HepG2 (cell line): ENCODE results near the gene EEF2. TPM values are rescaled to one million over a fixed set of nuclear protein-coding genes. Genes with fewer than 3 reads are reported as not detected.

Source experiments
- FOSL2 ChIP-seq: sonication (generic); formaldehyde crosslinking; IDR thresholded peaks from 2 replicates; pipeline ENCODE4 v1.4.0; 2020; ENCODE audit warnings: missing genetic modification reagents
- HMGA1 ChIP-seq: sonication (generic); formaldehyde crosslinking; conservative IDR thresholded peaks from 2 replicates; pipeline ENCODE4 v1.4.0; 2020; ENCODE audit warnings: missing genetic modification reagents
- MIXL1 ChIP-seq: IDR thresholded peaks from 2 replicates; pipeline ENCODE4 v1.6.1; 2016
- MYNN ChIP-seq: sonication (generic); formaldehyde crosslinking; IDR thresholded peaks from 2 replicates; pipeline ENCODE4 v1.4.0; 2020; ENCODE audit warnings: mild to moderate bottlenecking, low read depth, missing genetic modification reagents
- SALL2 ChIP-seq: sonication (generic); formaldehyde crosslinking; IDR thresholded peaks from 2 replicates; pipeline ENCODE4 v1.8.1; 2023; ENCODE audit warnings: mild to moderate bottlenecking, missing genetic modification reagents, inconsistent platforms
- SP1 ChIP-seq, 2 experiments: fragments of 450-650 bp in 1 of 2; sonication (generic) in 1 of 2; formaldehyde crosslinking in 1 of 2; IDR thresholded peaks; 2 replicates each; pipeline versions ENCODE4 v1.4.0 to v1.6.1; 2016 to 2020; ENCODE audit warnings: missing genetic modification reagents in 1 of 2
- STAT5B ChIP-seq: sonication (generic); formaldehyde crosslinking; IDR thresholded peaks from 2 replicates; pipeline ENCODE4 v1.4.0; 2020; ENCODE audit warnings: missing genetic modification reagents
- ZNF530 ChIP-seq: sonication (generic); formaldehyde crosslinking; IDR thresholded peaks from 2 replicates; pipeline ENCODE4 v1.5.0; 2020; ENCODE audit warnings: low read depth, mild to moderate bottlenecking, missing genetic modification reagents
- ZNF546 ChIP-seq: sonication (generic); formaldehyde crosslinking; conservative IDR thresholded peaks from 2 replicates; pipeline ENCODE4 v1.8.1; 2023; ENCODE audit warnings: mild to moderate bottlenecking, missing genetic modification reagents
- ZNF629 ChIP-seq: sonication (generic); formaldehyde crosslinking; conservative IDR thresholded peaks from 2 replicates; pipeline ENCODE4 v1.5.0; 2020; ENCODE audit warnings: missing genetic modification reagents
- ZNF652 ChIP-seq: IDR thresholded peaks from 2 replicates; pipeline ENCODE4 v1.6.1; 2016; ENCODE audit warnings: low read depth, borderline replicate concordance
- ZNF737 ChIP-seq: sonication (generic); formaldehyde crosslinking; IDR thresholded peaks from 2 replicates; pipeline ENCODE4 v1.5.0; 2020; ENCODE audit warnings: missing genetic modification reagents, mild to moderate bottlenecking, borderline replicate concordance
- ZNF883 ChIP-seq: sonication (generic); formaldehyde crosslinking; IDR thresholded peaks from 2 replicates; pipeline ENCODE4 v1.5.1; 2020; ENCODE audit warnings: mild to moderate bottlenecking, missing genetic modification reagents; ENCODE audit errors: not compliant biosample characterization
- polyA plus RNA-seq, 8 experiments: library from polyadenylated mRNA; depleted of rRNA in 3 of 8; stranded (reverse) in 7 of 8; unstranded in 1 of 8; fragments of >200 nt; fragmentation: Illumina TruSeq in 4 of 8; extraction: Trizol in 4 of 8; gene quantifications; 2 replicates each; pipeline versions ENCODE4 v1.2.1 to v1.2.3, GENCODE V29; 2011 to 2016; ENCODE audit warnings: low read depth in 4 of 8, missing spikeins in 1 of 8, mixed read lengths in 1 of 8; ENCODE audit not compliant: insufficient read depth in 1 of 8
- total RNA-seq, 5 experiments: library from RNA; depleted of rRNA; stranded (reverse); fragments of >200 nt; fragmentation: Illumina TruSeq; extraction: Trizol; gene quantifications; 2 replicates each; pipeline ENCODE4 v1.2.3, GENCODE V29; 2016; ENCODE audit warnings: low read depth in 1 of 5
- TF ChIP-seq, protein P1 (sequence below): sonication (generic); formaldehyde crosslinking; IDR thresholded peaks from 2 replicates; pipeline ENCODE4 v1.9.0; 2021; ENCODE audit warnings: missing genetic modification reagents, mild to moderate bottlenecking, borderline replicate concordance
- TF ChIP-seq, protein P2 (sequence below): sonication (generic); formaldehyde crosslinking; IDR thresholded peaks from one replicate; pipeline ENCODE4 v1.5.1; 2020; ENCODE audit warnings: mild to moderate bottlenecking, missing genetic modification reagents; ENCODE audit errors: not compliant biosample characterization

EEF2 gene
- total and polyA plus RNA-seq, 2 of the 13 experiments (the other 11 are each of a cell fraction or from before 2014, with no cell fraction given) = 1,441 to 1,777 TPM

GRCh38 chr19:3984908-3985642 lies at the start of gene EEF2 (continued):
- TF ChIP-seq, protein P1, sequence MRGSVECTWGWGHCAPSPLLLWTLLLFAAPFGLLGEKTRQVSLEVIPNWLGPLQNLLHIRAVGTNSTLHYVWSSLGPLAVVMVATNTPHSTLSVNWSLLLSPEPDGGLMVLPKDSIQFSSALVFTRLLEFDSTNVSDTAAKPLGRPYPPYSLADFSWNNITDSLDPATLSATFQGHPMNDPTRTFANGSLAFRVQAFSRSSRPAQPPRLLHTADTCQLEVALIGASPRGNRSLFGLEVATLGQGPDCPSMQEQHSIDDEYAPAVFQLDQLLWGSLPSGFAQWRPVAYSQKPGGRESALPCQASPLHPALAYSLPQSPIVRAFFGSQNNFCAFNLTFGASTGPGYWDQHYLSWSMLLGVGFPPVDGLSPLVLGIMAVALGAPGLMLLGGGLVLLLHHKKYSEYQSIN = no peak
- TF ChIP-seq SP1 (IDR thresholded peaks at IDR 0.05) = no peak
- peak; percentile 79 for TF ChIP-seq SP1 (CRISPR knock-in tag; IDR thresholded peaks at IDR 0.05)
- TF ChIP-seq MIXL1 (CRISPR knock-in tag) = no peak; the same call in 1 of the 2 replicates
- TF ChIP-seq SALL2 (CRISPR knock-in tag) = peak; percentile 92
- TF ChIP-seq, protein P2, sequence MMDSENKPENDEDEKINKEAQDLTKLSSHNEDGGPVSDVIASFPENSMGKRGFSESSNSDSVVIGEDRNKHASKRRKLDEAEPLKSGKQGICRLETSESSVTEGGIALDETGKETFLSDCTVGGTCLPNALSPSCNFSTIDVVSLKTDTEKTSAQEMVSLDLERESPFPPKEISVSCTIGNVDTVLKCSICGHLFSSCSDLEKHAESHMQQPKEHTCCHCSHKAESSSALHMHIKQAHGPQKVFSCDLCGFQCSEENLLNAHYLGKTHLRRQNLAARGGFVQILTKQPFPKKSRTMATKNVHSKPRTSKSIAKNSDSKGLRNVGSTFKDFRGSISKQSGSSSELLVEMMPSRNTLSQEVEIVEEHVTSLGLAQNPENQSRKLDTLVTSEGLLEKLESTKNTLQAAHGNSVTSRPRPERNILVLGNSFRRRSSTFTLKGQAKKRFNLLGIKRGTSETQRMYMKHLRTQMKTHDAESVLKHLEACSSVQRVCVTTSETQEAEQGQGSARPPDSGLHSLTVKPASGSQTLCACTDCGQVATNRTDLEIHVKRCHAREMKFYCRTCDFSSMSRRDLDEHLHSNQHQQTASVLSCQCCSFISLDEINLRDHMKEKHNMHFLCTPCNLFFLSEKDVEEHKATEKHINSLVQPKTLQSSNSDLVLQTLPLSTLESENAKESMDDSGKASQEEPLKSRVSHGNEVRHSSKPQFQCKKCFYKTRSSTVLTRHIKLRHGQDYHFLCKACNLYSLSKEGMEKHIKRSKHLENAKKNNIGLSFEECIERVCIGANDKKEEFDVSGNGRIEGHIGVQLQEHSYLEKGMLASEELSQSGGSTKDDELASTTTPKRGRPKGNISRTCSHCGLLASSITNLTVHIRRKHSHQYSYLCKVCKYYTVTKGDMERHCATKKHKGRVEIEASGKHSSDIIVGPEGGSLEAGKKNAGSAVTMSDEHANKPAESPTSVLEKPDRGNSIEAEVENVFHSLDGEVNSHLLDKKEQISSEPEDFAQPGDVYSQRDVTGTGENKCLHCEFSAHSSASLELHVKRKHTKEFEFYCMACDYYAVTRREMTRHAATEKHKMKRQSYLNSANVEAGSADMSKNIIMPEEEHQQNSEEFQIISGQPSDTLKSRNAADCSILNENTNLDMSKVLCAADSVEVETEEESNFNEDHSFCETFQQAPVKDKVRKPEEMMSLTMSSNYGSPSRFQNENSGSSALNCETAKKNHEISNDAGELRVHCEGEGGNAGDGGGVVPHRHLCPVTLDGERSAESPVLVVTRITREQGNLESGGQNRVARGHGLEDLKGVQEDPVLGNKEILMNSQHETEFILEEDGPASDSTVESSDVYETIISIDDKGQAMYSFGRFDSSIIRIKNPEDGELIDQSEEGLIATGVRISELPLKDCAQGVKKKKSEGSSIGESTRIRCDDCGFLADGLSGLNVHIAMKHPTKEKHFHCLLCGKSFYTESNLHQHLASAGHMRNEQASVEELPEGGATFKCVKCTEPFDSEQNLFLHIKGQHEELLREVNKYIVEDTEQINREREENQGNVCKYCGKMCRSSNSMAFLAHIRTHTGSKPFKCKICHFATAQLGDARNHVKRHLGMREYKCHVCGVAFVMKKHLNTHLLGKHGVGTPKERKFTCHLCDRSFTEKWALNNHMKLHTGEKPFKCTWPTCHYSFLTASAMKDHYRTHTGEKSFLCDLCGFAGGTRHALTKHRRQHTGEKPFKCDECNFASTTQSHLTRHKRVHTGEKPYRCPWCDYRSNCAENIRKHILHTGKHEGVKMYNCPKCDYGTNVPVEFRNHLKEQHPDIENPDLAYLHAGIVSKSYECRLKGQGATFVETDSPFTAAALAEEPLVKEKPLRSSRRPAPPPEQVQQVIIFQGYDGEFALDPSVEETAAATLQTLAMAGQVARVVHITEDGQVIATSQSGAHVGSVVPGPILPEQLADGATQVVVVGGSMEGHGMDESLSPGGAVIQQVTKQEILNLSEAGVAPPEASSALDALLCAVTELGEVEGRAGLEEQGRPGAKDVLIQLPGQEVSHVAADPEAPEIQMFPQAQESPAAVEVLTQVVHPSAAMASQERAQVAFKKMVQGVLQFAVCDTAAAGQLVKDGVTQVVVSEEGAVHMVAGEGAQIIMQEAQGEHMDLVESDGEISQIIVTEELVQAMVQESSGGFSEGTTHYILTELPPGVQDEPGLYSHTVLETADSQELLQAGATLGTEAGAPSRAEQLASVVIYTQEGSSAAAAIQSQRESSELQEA = peak; percentile 56
- 0 out of 2 replicates have a peak, but pooled peaks have one; percentile 8 for TF ChIP-seq ZNF629
- peak; percentile 71 for TF ChIP-seq ZNF883 (CRISPR knock-in tag)
- TF ChIP-seq MYNN (CRISPR knock-in tag) = no peak; the same call in 1 of the 2 replicates
- no peak for TF ChIP-seq HMGA1 (CRISPR knock-in tag)
- TF ChIP-seq ZNF652 = peak; percentile 100
- TF ChIP-seq ZNF737 (CRISPR knock-in tag) = no peak
- TF ChIP-seq FOSL2 (CRISPR knock-in tag) = peak; percentile 65
- peak; percentile 75; the same call in 1 of the 2 replicates for TF ChIP-seq STAT5B
- 0 out of 2 replicates have a peak, but pooled peaks have one; percentile 78 for TF ChIP-seq ZNF530 (CRISPR knock-in tag)
- peak; percentile 93; the same call in 1 of the 2 replicates for TF ChIP-seq ZNF546 (CRISPR knock-in tag)
